Thyroid gland (tissue), 4 donors: ENCODE data around the gene CPNE2.

Experiments used
- CTCF ChIP-seq, 6 experiments: fragments of 200-600 bp in 3 of 6; fragments of 450-650 bp in 3 of 6; sonication (generic) in 3 of 6; IDR thresholded peaks; one replicate each; pipeline ENCODE4 v1.5.1; 2016 to 2019; ENCODE audit warnings: antibody characterized with exemption in 6 of 6, mild to moderate bottlenecking in 2 of 6, inconsistent platforms in 1 of 6, moderate library complexity in 1 of 6
- POLR2A ChIP-seq, 2 donors: fragments of 450-650 bp; IDR thresholded peaks; one replicate each; pipeline ENCODE4 v1.6.1; 2017; ENCODE audit warnings: antibody characterized with exemption in 2 of 2, mild to moderate bottlenecking in 2 of 2, moderate library complexity in 1 of 2

DNA sequence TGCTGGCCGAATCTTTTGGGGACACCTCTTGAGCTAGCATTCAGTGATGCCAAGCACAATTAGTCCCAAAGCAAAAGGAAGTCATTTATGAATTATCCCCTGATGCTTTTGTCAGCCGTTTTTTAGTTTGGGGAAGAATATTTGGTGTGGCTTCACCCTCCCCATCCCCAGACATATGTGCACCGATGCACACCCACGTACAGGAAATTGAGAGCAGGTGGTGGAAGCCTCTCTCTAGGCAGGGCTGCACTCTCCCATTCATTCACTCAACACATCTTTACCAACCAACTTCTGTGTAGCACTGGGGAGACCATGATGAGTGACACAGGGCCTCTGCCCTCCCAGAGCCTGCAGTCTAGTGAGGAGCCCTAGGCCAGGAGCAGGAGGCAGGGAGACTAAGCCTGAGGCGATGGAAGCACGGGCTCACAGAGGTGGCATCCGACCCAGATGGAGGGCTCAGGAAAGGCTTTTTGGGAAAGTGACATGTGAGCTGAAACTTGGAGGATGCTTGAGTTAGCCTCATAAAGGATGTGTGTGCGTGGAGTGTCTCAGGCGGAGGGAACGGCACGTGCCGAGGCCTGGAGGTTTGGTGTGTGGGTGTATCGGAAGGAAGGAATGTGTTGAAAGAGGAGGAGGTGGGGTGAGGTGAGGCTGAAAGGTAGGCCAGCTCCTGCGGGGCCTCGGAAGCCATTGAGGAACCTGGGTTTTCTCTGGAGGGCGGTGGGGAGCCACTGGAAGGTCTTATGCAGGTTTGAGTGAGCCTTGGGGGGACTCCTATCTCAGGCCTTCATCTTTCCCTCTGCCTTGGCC, 49.6 kb downstream of the CPNE2 start:
- TF ChIP-seq CTCF (IDR thresholded peaks at IDR 0.05), result no peak
- no peak for TF ChIP-seq POLR2A (IDR thresholded peaks at IDR 0.05)
